NCI-H2171 treated with DMSO at 0.1 percent for 48 hours (cell line): ENCODE results near the gene CTTNBP2.

ENCODE experiments used
- DNase-seq: peaks from one replicate; lab custom pipeline; 2025; lab: John Stamatoyannopoulos, UW

CTTNBP2 gene, protein sequence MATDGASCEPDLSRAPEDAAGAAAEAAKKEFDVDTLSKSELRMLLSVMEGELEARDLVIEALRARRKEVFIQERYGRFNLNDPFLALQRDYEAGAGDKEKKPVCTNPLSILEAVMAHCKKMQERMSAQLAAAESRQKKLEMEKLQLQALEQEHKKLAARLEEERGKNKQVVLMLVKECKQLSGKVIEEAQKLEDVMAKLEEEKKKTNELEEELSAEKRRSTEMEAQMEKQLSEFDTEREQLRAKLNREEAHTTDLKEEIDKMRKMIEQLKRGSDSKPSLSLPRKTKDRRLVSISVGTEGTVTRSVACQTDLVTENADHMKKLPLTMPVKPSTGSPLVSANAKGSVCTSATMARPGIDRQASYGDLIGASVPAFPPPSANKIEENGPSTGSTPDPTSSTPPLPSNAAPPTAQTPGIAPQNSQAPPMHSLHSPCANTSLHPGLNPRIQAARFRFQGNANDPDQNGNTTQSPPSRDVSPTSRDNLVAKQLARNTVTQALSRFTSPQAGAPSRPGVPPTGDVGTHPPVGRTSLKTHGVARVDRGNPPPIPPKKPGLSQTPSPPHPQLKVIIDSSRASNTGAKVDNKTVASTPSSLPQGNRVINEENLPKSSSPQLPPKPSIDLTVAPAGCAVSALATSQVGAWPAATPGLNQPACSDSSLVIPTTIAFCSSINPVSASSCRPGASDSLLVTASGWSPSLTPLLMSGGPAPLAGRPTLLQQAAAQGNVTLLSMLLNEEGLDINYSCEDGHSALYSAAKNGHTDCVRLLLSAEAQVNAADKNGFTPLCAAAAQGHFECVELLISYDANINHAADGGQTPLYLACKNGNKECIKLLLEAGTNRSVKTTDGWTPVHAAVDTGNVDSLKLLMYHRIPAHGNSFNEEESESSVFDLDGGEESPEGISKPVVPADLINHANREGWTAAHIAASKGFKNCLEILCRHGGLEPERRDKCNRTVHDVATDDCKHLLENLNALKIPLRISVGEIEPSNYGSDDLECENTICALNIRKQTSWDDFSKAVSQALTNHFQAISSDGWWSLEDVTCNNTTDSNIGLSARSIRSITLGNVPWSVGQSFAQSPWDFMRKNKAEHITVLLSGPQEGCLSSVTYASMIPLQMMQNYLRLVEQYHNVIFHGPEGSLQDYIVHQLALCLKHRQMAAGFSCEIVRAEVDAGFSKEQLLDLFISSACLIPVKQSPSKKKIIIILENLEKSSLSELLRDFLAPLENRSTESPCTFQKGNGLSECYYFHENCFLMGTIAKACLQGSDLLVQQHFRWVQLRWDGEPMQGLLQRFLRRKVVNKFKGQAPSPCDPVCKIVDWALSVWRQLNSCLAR (N-terminal part only)

GRCh38 chr7:117873310-117874190 lies at the start of gene CTTNBP2:
Gene CTTNBP2, minus strand, starts transcription at chr7:117873441. Its CDS starts 26 bp downstream, at chr7:117873415.
- peak; percentile 10 for DNase-seq

GRCh38 chr7:117916309-117916708 lies 43.1 kb upstream of the CTTNBP2 start:
- no peak for DNase-seq

DNA sequence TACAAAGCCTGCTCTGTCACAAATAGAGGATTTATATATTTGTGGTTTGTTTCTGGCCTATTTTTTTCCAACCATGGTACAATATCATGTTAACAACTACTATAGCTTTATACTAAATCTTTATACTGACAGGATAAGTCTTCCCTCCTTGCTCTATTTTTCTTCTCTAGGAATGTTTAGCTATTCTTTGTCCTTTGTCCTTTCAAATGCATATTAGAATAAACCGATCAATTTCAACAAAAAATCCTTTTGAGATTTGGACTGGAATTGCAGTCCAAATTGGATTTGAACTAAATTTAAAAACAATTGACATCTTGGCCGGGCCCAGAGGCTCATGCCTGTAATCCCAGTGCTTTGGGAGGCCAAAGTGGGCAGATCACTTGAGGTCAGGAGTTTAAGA lies 39.2 kb upstream of the CTTNBP2 start:
- DNase-seq = no peak

DNA sequence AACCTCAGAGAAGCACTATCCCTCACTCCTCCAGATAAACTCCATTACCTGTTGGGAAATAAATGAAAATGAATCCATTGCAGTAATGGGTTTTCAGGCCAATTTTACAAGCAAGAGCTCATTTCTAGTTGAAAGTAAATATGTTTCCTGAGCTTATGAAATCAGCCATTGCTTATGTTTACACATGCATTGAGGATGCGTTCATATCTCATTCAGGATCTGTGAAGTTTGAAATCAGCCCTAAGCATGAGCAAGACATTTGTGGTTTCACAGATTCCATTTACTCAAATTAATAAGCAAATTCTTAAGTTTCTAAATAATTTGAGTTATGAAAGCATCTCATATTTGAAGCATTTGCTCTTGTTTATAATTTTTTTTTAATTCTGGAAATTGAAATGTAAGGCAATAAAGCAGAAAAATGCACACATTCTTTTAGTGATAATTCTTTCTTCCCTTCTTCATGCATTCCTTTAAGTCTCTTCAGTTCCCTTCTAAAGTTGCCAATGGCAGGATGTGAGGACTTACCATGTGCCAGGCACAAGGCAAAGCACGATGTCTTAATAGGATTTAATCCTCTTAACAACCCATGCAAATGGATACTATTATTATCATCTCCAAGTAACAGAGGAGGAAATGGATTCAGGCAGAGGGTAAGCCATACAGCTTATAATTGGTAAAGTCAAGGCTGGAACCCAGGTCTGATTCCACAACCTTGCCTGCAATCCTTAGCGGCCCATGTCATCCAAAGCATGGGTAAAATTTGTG lies 35.0 kb upstream of the CTTNBP2 start:
- no peak for DNase-seq

DNA sequence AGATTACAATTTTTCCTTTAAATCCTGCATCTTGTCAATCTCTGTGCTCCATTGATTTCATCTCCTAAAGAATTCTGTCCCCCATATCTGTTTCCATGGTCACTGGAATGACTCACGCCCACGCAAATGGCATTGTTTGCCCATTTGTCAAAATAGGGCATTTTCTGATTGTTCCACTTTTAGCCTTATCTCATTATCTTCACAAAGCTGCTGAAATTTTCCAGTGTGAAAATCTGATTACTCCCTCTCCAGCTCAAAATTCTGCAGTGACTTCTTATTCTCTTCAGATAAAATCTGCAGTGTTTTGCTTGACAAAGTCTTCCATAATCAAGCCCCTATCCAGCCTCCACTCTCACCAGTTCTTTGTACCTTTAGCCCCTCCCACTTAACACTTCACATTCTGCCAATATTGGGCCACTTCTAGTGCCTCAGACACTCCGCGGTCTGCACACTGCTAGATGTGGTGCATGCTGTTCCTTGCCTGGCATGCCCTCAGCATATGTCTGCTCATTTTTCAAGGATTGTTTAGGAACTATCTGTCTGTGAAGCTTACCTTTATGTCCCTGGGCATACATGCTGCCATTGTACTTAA lies 33.9 kb upstream of the CTTNBP2 start:
- no peak for DNase-seq

DNA sequence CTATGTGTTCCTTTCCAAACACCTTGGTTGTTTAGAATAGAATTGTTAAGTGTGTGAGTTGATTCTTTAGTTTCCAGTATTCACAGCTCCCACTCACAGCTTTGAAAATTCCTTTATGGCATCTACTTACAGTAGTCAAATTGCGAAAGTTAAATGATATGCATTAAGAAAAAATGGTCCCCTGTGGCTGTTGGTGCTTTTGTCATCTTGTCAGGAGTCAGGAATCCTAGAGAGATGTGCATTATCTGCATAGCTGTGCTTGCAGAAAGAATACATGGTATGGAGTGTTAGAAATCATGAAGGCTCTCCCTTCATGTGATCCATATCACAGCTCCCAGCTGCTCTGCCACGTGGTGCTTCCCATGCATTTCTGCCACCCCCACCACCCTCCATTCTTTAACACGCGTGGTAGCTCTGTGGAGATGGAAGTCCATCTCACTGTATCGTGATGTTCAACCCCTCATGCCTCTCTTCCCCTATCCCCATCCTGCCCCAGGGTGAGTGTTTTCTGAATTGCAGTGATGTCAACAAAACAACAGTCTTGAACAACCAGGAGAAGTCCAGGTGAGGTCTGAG lies 29.2 kb upstream of the CTTNBP2 start:
- no peak for DNase-seq

- no peak for DNase-seq
These were observed 28.0 kb upstream of the CTTNBP2 start for GRCh38 chr7:117901089-117901797.

DNA sequence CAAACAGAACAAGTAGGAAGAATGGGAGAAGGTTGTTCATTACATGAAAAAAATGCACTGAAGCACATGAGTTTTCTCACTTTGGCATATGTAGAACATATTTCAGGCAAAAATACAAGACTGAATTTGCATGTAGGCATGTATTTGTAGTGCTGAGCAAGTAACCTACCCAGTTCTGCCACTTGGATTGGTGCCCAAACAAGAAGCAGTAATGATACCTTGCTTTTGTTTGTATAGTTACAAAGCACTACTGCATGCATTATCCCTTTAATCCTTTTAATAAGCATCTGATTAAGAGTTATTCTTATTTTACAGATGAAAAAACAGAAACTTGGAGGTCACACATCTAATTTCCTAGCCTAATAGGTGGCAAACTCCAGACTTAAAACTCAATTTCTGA lies 23.1 kb upstream of the CTTNBP2 start:
- DNase-seq = no peak

GRCh38 chr7:117895276-117895675 lies 22.0 kb upstream of the CTTNBP2 start:
- no peak for DNase-seq

DNA sequence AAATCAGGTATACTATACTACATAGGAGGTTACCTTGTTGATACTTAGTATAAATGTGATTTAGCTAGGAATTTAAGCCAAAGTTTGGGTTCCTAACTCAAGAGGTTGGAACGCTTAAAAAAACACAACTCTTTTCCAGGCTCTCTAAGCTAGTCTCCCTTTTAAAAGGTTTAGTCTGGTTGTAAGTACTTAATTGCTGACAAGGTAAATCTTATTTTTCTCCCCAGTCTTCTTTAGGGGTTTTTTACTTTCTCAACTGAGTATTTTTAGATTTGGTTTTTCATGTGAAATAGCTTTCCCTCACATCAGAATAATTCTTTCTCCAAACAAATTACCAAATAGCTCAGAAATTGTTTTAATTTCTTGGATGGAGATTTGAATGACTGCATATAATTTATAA lies 20.8 kb upstream of the CTTNBP2 start:
- DNase-seq = no peak

- no peak for DNase-seq
These were observed 19.6 kb upstream of the CTTNBP2 start for GRCh38 chr7:117892821-117893220.

GRCh38 chr7:117889611-117890010 lies 16.4 kb upstream of the CTTNBP2 start:
- no peak for DNase-seq

DNA sequence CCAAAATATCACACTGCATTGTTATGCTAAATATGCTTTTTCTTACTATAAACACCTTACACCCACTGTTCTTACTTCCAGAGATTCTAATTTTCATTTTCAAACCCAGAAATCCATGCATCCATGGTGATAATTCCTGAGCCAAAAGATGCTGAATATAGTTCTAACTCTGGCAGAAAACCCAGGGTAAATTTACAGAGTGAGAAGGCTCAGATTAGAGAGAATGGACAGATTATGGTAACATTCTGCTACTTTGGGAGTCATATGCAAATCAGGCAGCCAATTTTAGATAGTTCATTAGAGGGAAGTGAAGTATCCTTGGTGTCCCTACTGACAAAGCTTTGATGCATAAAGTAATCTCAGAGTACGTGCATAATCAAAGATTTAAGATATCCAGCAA lies 15.4 kb upstream of the CTTNBP2 start:
- DNase-seq = no peak

GRCh38 chr7:117882594-117882993 lies 9.4 kb upstream of the CTTNBP2 start:
- no peak for DNase-seq

GRCh38 chr7:117876761-117877160 lies 3.5 kb upstream of the CTTNBP2 start:
- DNase-seq = no peak

DNA sequence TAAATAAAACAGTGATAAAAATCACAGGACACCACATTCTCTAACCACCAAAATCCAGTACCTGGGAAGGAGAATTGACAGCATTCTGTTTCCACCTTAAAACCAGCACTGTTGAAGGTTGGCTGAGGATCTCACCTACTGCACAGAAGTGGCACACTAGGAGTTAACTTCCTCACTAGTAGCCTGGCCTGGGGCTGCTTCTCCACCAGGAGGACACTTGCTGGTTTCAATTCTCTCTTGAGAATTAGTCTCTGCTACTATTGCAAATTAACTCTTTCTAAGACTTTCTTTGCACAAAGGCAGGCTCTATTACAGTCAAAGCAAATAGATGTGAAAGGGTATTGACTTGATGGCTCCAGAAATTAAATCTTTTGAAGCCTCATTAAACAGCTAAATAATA lies 2.3 kb upstream of the CTTNBP2 start:
- no peak for DNase-seq

DNA sequence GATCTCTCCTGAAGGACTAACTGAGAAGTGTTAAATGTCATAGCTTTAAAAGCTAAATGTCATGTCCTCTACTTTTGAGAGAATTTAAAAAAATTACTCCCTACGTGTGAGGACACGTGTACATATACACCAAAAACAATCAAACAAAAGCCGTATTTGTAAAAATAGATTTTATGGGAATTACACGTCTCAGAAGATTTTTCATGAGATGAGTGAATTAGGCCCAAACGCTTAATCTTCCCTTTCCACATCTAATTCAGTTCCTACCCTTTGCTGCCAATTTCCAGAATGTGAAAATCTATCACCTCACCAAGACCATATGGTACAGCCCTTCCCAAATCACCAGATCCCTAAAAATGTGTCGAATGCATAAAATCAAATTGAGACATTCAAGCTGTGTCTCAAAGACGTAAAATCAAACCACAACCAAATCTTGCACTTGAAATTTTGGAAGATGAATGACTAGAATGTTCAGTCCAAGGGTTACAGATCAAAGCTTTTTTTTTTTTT lies 1.0 kb upstream of the CTTNBP2 start:
- DNase-seq = no peak

- DNase-seq = no peak
These were observed 506 bp downstream of the CTTNBP2 start for GRCh38 chr7:117872561-117873309.
